AG09309 (cell line): ENCODE data around the gene JMJD1C.

Experiments used
- DNase-seq: peaks from one replicate; pipeline ENCODE4 v3.0.0-alpha.2; 2010; ENCODE audit warnings: low read depth
- H3K4me3 ChIP-seq: 2 replicates; pipeline ENCODE4 v1.5.1; 2011; ENCODE audit warnings: mild to moderate bottlenecking, low read depth, low read length, moderate library complexity; ENCODE audit not compliant: control insufficient read depth
- TF ChIP-seq, protein P1 (sequence below): IDR thresholded peaks from 2 replicates; pipeline ENCODE4 v1.5.1; 2011; ENCODE audit warnings: mild to moderate bottlenecking, low read depth, low read length, inconsistent platforms; ENCODE audit not compliant: insufficient read depth, control insufficient read depth; ENCODE audit errors: missing control alignments

Gene JMJD1C

DNA sequence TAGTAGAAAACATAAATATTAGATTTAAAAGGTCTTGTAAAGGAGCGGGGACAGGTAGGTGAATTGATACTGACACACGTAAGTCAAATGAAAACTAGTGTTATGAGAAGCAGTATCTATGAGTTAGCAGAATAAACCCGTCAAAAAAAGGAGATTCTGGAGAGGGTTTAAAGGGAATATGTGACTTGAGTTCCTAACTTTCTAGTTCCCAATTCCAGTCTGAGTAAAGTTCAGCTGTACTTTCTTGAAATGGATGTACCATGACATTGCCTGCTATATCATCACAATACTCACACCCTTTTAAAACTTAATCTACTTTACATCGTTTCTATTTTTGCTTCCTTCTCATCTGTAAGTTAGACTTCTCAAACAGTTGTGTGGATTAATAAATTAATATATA, 210.5 kb downstream of the JMJD1C start:
- no peak overlapping the region for H3K4me3 ChIP-seq
- TF ChIP-seq, protein P1, sequence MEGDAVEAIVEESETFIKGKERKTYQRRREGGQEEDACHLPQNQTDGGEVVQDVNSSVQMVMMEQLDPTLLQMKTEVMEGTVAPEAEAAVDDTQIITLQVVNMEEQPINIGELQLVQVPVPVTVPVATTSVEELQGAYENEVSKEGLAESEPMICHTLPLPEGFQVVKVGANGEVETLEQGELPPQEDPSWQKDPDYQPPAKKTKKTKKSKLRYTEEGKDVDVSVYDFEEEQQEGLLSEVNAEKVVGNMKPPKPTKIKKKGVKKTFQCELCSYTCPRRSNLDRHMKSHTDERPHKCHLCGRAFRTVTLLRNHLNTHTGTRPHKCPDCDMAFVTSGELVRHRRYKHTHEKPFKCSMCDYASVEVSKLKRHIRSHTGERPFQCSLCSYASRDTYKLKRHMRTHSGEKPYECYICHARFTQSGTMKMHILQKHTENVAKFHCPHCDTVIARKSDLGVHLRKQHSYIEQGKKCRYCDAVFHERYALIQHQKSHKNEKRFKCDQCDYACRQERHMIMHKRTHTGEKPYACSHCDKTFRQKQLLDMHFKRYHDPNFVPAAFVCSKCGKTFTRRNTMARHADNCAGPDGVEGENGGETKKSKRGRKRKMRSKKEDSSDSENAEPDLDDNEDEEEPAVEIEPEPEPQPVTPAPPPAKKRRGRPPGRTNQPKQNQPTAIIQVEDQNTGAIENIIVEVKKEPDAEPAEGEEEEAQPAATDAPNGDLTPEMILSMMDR: no peak
- no peak for DNase-seq

DNA sequence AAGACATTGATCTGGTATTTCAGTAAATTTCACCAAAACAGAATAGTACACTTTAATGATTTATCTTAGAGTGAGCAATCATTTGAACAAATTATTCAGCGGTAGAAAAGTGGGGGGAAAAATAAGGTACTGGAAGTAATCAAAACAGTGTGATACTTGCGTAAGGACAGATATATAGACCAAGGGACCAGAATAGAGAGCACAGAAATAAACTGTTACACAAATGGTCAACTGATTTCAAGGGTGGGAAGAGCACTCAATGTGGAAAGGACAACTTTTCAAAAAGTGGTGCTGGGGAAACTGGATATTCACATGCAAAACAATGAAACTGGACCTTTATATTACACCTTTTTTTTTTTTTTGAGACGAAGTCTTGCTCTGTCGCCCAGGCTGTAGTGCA, 212.7 kb downstream of the JMJD1C start:
- DNase-seq: no peak
- no peak overlapping the region for H3K4me3 ChIP-seq

DNA sequence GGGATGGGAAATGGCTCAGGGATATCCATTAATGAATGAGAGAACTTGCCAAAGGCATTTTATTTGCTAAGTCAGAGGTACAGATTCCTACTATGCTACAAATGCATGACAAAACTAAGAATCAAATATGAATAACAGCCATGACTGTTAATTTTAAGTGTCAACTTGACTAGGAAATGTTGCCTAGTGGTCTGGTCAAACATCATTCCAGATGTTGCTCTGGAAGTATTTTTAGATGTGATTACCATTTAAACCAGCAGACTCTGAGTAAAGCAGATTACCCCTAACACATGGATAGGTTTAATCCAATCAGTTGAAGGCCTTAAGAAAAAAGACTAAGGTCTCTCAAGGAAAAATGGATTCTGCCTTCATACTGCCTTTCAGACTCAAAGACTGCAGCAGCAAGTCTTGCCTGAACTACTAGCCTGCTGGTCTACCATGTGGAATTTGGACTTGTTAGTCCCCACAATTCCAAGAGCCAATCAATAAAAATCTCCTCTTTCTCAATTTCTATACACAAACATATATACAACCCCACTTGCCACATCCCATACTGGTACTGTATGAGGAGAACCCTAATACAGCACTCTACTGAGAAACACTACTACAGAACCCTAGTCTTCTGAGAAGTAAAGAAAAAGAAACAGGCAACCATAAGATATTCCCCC, 213.5 kb downstream of the JMJD1C start:
- TF ChIP-seq, protein P1: no peak
- no peak overlapping the region for H3K4me3 ChIP-seq
- DNase-seq: no peak

More for the DNA sequence above, 212.7 kb downstream of the JMJD1C start:
- TF ChIP-seq, protein P1: no peak

DNA sequence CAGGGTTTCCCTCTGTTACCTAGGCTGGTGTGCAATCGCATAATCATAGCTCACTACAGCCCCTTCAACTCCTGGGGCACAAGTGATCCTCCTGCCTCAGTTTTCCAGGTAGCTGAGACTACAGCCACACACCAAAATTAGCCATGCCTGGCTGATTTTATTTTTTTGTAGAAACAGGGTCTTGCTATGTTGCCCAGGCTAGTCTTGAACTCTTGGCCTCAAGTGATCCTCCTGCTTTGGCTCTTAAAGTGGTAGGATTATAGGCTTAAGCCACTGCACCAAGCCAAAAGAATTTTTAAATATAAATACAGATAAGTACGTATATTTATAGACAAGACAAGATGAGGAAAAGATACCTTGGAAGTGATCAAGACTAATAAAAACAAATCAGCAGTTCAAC, 215.7 kb downstream of the JMJD1C start:
- TF ChIP-seq, protein P1: no peak
- no peak for DNase-seq
- no peak overlapping the region for H3K4me3 ChIP-seq

DNA sequence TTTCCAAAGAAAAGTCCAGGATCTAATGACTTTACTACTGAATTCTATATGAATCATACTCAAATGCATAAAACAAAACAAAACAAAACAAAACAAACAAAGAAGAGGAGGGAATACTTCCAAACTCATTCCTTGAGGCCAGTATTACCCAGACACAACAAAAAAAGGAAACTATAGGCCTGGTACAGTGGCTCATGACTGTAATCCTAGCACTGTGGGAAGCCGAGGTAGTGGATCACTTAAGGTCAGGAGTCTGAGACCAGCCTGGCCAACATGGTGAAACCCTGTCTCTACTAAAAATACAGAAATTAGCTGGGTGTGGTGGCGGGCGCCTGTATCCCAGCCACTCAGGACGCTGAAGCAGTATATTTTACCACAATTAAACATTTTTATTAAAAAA, 218.0 kb downstream of the JMJD1C start:
- TF ChIP-seq, protein P1: no peak
- H3K4me3 ChIP-seq: no peak overlapping the region
- no peak for DNase-seq

DNA sequence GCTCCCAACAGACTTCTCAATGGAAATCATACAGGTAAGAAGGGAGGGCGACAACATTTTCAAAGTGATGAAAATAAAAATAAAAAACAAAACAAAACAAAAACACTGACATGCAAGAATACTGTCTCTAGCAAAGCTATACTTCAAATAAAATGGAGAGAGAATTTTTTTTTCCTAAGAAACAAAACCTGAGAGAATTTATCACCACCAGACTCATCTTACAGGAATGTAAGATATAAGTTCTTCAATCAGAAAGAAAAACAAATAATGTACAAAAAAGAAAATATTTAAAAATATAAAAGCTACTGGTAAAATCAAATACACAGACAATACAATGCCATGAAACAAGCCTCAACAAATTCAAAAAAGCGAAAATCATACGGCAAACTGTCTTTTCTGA, 219.4 kb downstream of the JMJD1C start:
- no peak for DNase-seq
- H3K4me3 ChIP-seq: no peak overlapping the region
- TF ChIP-seq, protein P1: no peak

DNA sequence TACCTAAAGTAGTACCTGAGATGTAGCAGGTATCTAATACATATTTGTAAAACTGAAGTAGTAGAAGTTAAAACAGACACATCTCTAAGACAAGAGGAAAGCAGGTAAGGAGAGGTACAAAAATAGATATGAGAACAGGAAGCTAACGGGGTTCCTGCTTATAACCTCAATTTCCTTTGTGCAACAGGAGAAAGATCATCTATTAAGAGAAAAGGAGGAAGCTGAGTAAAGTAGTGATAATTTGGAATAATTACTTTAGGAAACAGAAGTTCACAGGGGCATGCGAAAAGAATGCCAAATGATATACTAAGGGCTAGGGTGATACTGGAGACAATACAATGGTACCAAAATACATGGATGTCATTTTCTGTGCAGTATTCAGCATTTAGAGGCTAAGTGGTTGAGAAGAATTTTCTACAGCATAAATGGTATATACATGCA, 223.9 kb downstream of the JMJD1C start:
- TF ChIP-seq, protein P1: no peak
- DNase-seq: no peak
- H3K4me3 ChIP-seq: no peak overlapping the region
